ENCODE data around the gene HIRIP3.

Gene HIRIP3

GRCh38 chr16:29995911-29996765 is 721 bp upstream of the HIRIP3 start, which contains the start of gene INO80E:
INO80E (plus strand) TSS chr16:29996241; CDS start chr16:29996311, 70 bp downstream.
- peak; percentile 99 for DNase-seq

GRCh38 chr16:29994600-29995323 is 655 bp downstream of the HIRIP3 start:
- DNase-seq, result peak; percentile 79

- DNase-seq, result no peak
Measured at GRCh38 chr16:29993903-29994599, 1.4 kb downstream of the HIRIP3 start.

- no peak for DNase-seq
Measured at GRCh38 chr16:29993191-29993902, 2.1 kb downstream of the HIRIP3 start.

- no peak for DNase-seq
Measured at GRCh38 chr16:29992344-29992967, 3.0 kb downstream of the HIRIP3 start.

GRCh38 chr16:29991571-29991904 is 3.9 kb downstream of the HIRIP3 start:
- DNase-seq, result no peak

GRCh38 chr16:29990883-29991570 is 4.4 kb downstream of the HIRIP3 start:
- no peak for DNase-seq

- no peak for DNase-seq
Measured at GRCh38 chr16:29990034-29990433, 5.4 kb downstream of the HIRIP3 start.

GRCh38 chr16:29989111-29989858 is 6.1 kb downstream of the HIRIP3 start:
- no peak for DNase-seq

GRCh38 chr16:29988346-29989075 is 6.9 kb downstream of the HIRIP3 start:
- DNase-seq, result no peak

GRCh38 chr16:29987371-29988085 is 7.9 kb downstream of the HIRIP3 start:
- DNase-seq, result no peak

GRCh38 chr16:29986931-29987330 is 8.5 kb downstream of the HIRIP3 start:
- no peak for DNase-seq

GRCh38 chr16:29986231-29986630 is 9.2 kb downstream of the HIRIP3 start:
- DNase-seq, result no peak

- DNase-seq, result no peak
Measured at GRCh38 chr16:29985271-29985811, 10.1 kb downstream of the HIRIP3 start.

- DNase-seq, result no peak
Measured at GRCh38 chr16:29984764-29985147, 10.7 kb downstream of the HIRIP3 start.

GRCh38 chr16:29984137-29984763 is 11.2 kb downstream of the HIRIP3 start:
- no peak for DNase-seq

GRCh38 chr16:29983420-29984136 is 11.8 kb downstream of the HIRIP3 start:
- DNase-seq, result no peak

All from CD4-positive, alpha-beta T cell treated with Interleukin-6 for 4 hours (primary cell).